Mononuclear cell (primary cell): ENCODE data around the gene MBD4. TPM values are rescaled to one million over a fixed set of nuclear protein-coding genes. Genes with fewer than 3 reads are reported as not detected.
"Not testable (repeated sequence)": the region's sequence is repeated elsewhere in the genome, so short reads cannot be mapped to it uniquely, and the experiment has no call there.

Experiments used
- H3K27me3 ChIP-seq: 2 replicates; pipeline ENCODE4 v1.6.0; 2011; ENCODE audit warnings: low read length, control low read depth; ENCODE audit not compliant: insufficient read depth
- H3K4me1 ChIP-seq: 2 replicates; pipeline ENCODE4 v1.5.1; 2011; ENCODE audit warnings: mild to moderate bottlenecking, low read length, control low read depth; ENCODE audit not compliant: insufficient read depth
- H3K4me3 ChIP-seq: 2 replicates; pipeline ENCODE4 v1.5.1; 2011; ENCODE audit warnings: mild to moderate bottlenecking, low read length, moderate library complexity
- H3K9me3 ChIP-seq: 2 replicates; pipeline ENCODE4 v1.5.1; 2011; ENCODE audit warnings: low read depth, mild to moderate bottlenecking, control low read depth, low read length
- total RNA-seq: library from RNA; depleted of rRNA; stranded (reverse); fragments of >200 nt; gene quantifications from one replicate; pipeline ENCODE4 v1.2.3, GENCODE V29; 2012

MBD4 gene
- total RNA-seq: 60.2 TPM

GRCh38 chr3:129439817-129440617, at the start of gene MBD4, which contains the start of gene IFT122:
TSS of gene MBD4 (minus strand) at chr3:129439948. CDS start at chr3:129439833, 115 bp downstream.
TSS of gene IFT122 (plus strand) at chr3:129440224. CDS start at chr3:129440331, 107 bp downstream.
- Histone ChIP-seq H3K4me3 (peak within 1 kb of the TSS; percentile 97), H3K27me3 (no peaks in the 10 kb centered on the region), H3K4me1 (peaks cover 78% of the 10 kb centered on the region), H3K9me3 (no peaks in the 10 kb centered on the region)

GRCh38 chr3:129489258-129489657, 49.5 kb upstream of the MBD4 start:
- H3K4me3 ChIP-seq, H3K27me3 ChIP-seq, H3K9me3 ChIP-seq: not testable (repeated sequence)
- peaks cover 48% of the 10 kb centered on the region for H3K4me1 ChIP-seq

GRCh38 chr3:129487868-129488335, 48.2 kb upstream of the MBD4 start:
- peaks cover 48% of the 10 kb centered on the region for H3K4me1 ChIP-seq
- not testable (repeated sequence) for H3K27me3 ChIP-seq, H3K4me3 ChIP-seq, H3K9me3 ChIP-seq

GRCh38 chr3:129487183-129487867, 47.6 kb upstream of the MBD4 start:
- H3K4me3 ChIP-seq: no peak overlapping the region
- H3K9me3 ChIP-seq: no peaks in the 10 kb centered on the region
- peaks cover 50% of the 10 kb centered on the region for H3K4me1 ChIP-seq
- H3K27me3 ChIP-seq: no peaks in the 10 kb centered on the region

- Histone ChIP-seq H3K27me3 (no peaks in the 10 kb centered on the region), H3K4me3 (no peak overlapping the region), H3K9me3 (no peaks in the 10 kb centered on the region), H3K4me1 (peaks cover 51% of the 10 kb centered on the region)
These were observed 46.9 kb upstream of the MBD4 start for GRCh38 chr3:129486664-129487035.

GRCh38 chr3:129485721-129486663, 46.2 kb upstream of the MBD4 start:
- peaks cover 53% of the 10 kb centered on the region for H3K4me1 ChIP-seq
- no peaks in the 10 kb centered on the region for H3K9me3 ChIP-seq
- H3K4me3 ChIP-seq: no peak overlapping the region
- no peaks in the 10 kb centered on the region for H3K27me3 ChIP-seq

GRCh38 chr3:129485146-129485545, 45.4 kb upstream of the MBD4 start:
- peaks cover 45% of the 10 kb centered on the region for H3K4me1 ChIP-seq
- H3K27me3 ChIP-seq, H3K9me3 ChIP-seq, H3K4me3 ChIP-seq: not testable (repeated sequence)

- H3K4me3 ChIP-seq: no peak overlapping the region
- H3K9me3 ChIP-seq: no peaks in the 10 kb centered on the region
- H3K27me3 ChIP-seq: no peaks in the 10 kb centered on the region
- peaks cover 33% of the 10 kb centered on the region for H3K4me1 ChIP-seq
These were observed 44.1 kb upstream of the MBD4 start for GRCh38 chr3:129483870-129484269.

GRCh38 chr3:129482721-129483120, 43.0 kb upstream of the MBD4 start:
- Histone ChIP-seq H3K4me1 (peaks cover 29% of the 10 kb centered on the region), H3K4me3 (no peak overlapping the region), H3K9me3 (no peaks in the 10 kb centered on the region), H3K27me3 (no peaks in the 10 kb centered on the region)

- Histone ChIP-seq H3K4me1 (peaks cover 23% of the 10 kb centered on the region), H3K9me3 (no peaks in the 10 kb centered on the region), H3K4me3 (no peak overlapping the region), H3K27me3 (no peaks in the 10 kb centered on the region)
These were observed 42.1 kb upstream of the MBD4 start for GRCh38 chr3:129481766-129482332.

- not testable (repeated sequence) for H3K27me3 ChIP-seq, H3K9me3 ChIP-seq, H3K4me3 ChIP-seq
- peaks cover 17% of the 10 kb centered on the region for H3K4me1 ChIP-seq
These were observed 41.5 kb upstream of the MBD4 start for GRCh38 chr3:129481225-129481765.

- H3K4me1 ChIP-seq: peaks cover 1% of the 10 kb centered on the region
- H3K9me3 ChIP-seq: no peaks in the 10 kb centered on the region
- no peak overlapping the region for H3K4me3 ChIP-seq
- no peaks in the 10 kb centered on the region for H3K27me3 ChIP-seq
These were observed 36.8 kb upstream of the MBD4 start for GRCh38 chr3:129476586-129476985.

- no peaks in the 10 kb centered on the region for H3K4me1 ChIP-seq
- H3K4me3 ChIP-seq: no peak overlapping the region
- no peaks in the 10 kb centered on the region for H3K27me3 ChIP-seq
- H3K9me3 ChIP-seq: no peaks in the 10 kb centered on the region
These were observed 36.1 kb upstream of the MBD4 start for GRCh38 chr3:129475863-129476262.

GRCh38 chr3:129474984-129475804, 35.4 kb upstream of the MBD4 start:
- Histone ChIP-seq H3K4me1 (no peaks in the 10 kb centered on the region), H3K4me3 (no peak overlapping the region), H3K9me3 (no peaks in the 10 kb centered on the region), H3K27me3 (no peaks in the 10 kb centered on the region)
